ENCODE results near the gene HOXA7.

DNA sequence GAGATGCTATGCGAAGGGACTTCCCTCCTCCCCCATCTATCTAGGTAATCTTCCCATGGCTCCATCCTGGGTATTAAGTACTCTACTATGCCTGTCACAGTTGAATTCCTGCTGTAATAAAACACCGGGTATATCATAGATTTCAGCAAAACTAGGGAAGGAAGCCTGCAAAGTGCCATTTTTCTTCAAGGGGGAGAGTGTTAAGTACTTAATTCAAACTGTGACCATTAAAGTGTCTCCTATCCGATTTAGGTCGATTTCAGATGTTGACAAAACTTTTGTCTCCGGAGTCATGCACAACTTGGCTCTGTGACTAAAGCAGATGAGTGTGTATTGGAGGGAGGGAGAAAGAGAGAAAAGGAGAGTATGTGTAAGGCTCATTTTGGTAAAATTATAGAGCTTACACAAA, 30.5 kb downstream of the HOXA7 start:
- TF ChIP-seq, protein P1, sequence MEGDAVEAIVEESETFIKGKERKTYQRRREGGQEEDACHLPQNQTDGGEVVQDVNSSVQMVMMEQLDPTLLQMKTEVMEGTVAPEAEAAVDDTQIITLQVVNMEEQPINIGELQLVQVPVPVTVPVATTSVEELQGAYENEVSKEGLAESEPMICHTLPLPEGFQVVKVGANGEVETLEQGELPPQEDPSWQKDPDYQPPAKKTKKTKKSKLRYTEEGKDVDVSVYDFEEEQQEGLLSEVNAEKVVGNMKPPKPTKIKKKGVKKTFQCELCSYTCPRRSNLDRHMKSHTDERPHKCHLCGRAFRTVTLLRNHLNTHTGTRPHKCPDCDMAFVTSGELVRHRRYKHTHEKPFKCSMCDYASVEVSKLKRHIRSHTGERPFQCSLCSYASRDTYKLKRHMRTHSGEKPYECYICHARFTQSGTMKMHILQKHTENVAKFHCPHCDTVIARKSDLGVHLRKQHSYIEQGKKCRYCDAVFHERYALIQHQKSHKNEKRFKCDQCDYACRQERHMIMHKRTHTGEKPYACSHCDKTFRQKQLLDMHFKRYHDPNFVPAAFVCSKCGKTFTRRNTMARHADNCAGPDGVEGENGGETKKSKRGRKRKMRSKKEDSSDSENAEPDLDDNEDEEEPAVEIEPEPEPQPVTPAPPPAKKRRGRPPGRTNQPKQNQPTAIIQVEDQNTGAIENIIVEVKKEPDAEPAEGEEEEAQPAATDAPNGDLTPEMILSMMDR (conservative IDR thresholded peaks at IDR 0.05; ENCODE audit: low read depth in 2 of 2), result no peak
- no peak for TF ChIP-seq REST (IDR thresholded peaks at IDR 0.05; ENCODE audit: unreplicated experiment)
- TF ChIP-seq EZH2 (IDR thresholded peaks at IDR 0.05; ENCODE audit: low read depth, unreplicated experiment), result peak; percentile 83
- no peak for TF ChIP-seq JUNB (IDR thresholded peaks at IDR 0.05; ENCODE audit: unreplicated experiment)
- TF ChIP-seq EZH2phosphoT487 (IDR thresholded peaks at IDR 0.05; ENCODE audit: unreplicated experiment), result no peak
- TF ChIP-seq POLR2AphosphoS5 (IDR thresholded peaks at IDR 0.05; ENCODE audit: low read depth), result no peak
- no peak for TF ChIP-seq CREB1 (CRISPR knock-in tag; IDR thresholded peaks at IDR 0.05; ENCODE audit: low read depth)
- TF ChIP-seq ETS1 (IDR thresholded peaks at IDR 0.05), result no peak
- TF ChIP-seq NANOG (IDR thresholded peaks at IDR 0.05; ENCODE audit: borderline replicate concordance), result no peak
- TF ChIP-seq ZNF114 (CRISPR knock-in tag; IDR thresholded peaks at IDR 0.05), result no peak
- TF ChIP-seq STAT1 (IDR thresholded peaks at IDR 0.05; ENCODE audit: unreplicated experiment), result no peak
- no peak for TF ChIP-seq ZNF462 (CRISPR knock-in tag; IDR thresholded peaks at IDR 0.05)

Measured in GM23338 (cell line).